Adrenal gland (tissue), 12 donors: ENCODE results near the gene PTF1A. TPM values are rescaled to one million over a fixed set of nuclear protein-coding genes. Genes with fewer than 3 reads are reported as not detected.

Source experiments
- DNase-seq, 7 donors: peaks; one replicate each; pipeline ENCODE4 v3.0.0-alpha.2; 2019 to 2020
- H3K27ac ChIP-seq, 5 donors: fragments of 200-600 bp; sonication (generic) in 4 of 5; 1 replicate in 3 of 5; 2 replicates in 2 of 5; pipeline versions ENCODE4 v1.5.1 to v1.8.0; 2016 to 2020; ENCODE audit warnings: mild to moderate bottlenecking in 1 of 5
- H3K27me3 ChIP-seq: fragments of 200-600 bp; 2 replicates; pipeline ENCODE4 v1.8.0; 2021
- H3K36me3 ChIP-seq, 2 donors: fragments of 200-600 bp; replicated peaks in 1 of 2; 1 replicate in 1 of 2; 2 replicates in 1 of 2; pipeline versions ENCODE4 v1.5.1 to v1.8.0; 2018 to 2022
- H3K4me1 ChIP-seq, 2 donors: fragments of 200-600 bp; replicated peaks in 1 of 2; 1 replicate in 1 of 2; 2 replicates in 1 of 2; pipeline versions ENCODE4 v1.5.1 to v1.8.0; 2018 to 2021
- H3K4me3 ChIP-seq, 4 donors: fragments of 200-600 bp; sonication (generic) in 3 of 4; one replicate each; pipeline ENCODE4 v1.5.1; 2016 to 2018
- H3K9me3 ChIP-seq, 3 donors: fragments of 200-600 bp; sonication (generic) in 1 of 3; replicated peaks in 1 of 3; 1 replicate in 2 of 3; 2 replicates in 1 of 3; pipeline versions ENCODE4 v1.5.1 to v1.8.0; 2016 to 2021
- POLR2A ChIP-seq, 2 donors: fragments of 450-650 bp; IDR thresholded peaks; one replicate each; pipeline ENCODE4 v1.6.1; 2017; ENCODE audit warnings: antibody characterized with exemption in 2 of 2, mild to moderate bottlenecking in 2 of 2, moderate library complexity in 1 of 2
- WGBS, 4 donors: extraction: QIAGEN DNeasy Blood & Tissue Kit in 2 of 4; methylation state at CpG; one replicate each; pipeline versions ENCODE4 v1.1.5 to v1.1.7; 2013 to 2017; 5-methylcytosine and 5-hydroxymethylcytosine counted together
- intact Hi-C, 2 donors: fragments of 100-400 bp; cut with DNase I; formaldehyde crosslinking; loops; one replicate each; pipeline versions ENCODE4 v1.14.1 to v1.15.0; 2022 to 2023
- polyA plus RNA-seq, 3 donors: library from polyadenylated mRNA; stranded (reverse); fragments of 200-250 nt in 2 of 3; fragments of 350-450 nt in 1 of 3; fragmentation: Illumina TruSeq in 1 of 3; extraction: RNeasy Lipid Tissue Mini Kit (QIAGEN cat#74804) in 1 of 3; gene quantifications; one replicate each; pipeline ENCODE4 v1.2.3, GENCODE V29; 2013 to 2014
- total RNA-seq, 9 donors: library from RNA; depleted of rRNA in 4 of 9; stranded (reverse); fragments of >200 nt in 4 of 9; fragments of 120-200 nt in 1 of 9; fragmentation: NEBNext Ultra II Directional in 1 of 9; extraction: Animal tissue kit (Norgen Biotek cat#: 25700) in 1 of 9; gene quantifications; one replicate each; pipeline versions ENCODE4 v1.1.0 to v1.2.4, GENCODE V29; 2013 to 2023
- TF ChIP-seq, protein P1 (sequence below), 6 experiments: fragments of 450-650 bp in 4 of 6; fragments of 200-600 bp in 2 of 6; sonication (generic) in 1 of 6; IDR thresholded peaks; 1 replicate in 5 of 6; 2 replicates in 1 of 6; pipeline versions ENCODE4 v1.5.1 to v1.8.0; 2016 to 2021; ENCODE audit warnings: antibody characterized with exemption in 6 of 6, mild to moderate bottlenecking in 2 of 6, moderate library complexity in 1 of 6
- donor health status: healthy with polysubstance abuse.
- donor health status: Bipolar disorder and iron deficiency.
- donor health status: DM: yes; HTN: yes; CAD: no.
- donor health status: DM: no; HTN: no; CAD: no.
- donor health status: DM: no; HTN: no; CAD: no.
- donor health status: DM: yes; HTN: yes; CAD: no.

Gene PTF1A
- total and polyA plus RNA-seq, 12 donors, result not detected

DNA sequence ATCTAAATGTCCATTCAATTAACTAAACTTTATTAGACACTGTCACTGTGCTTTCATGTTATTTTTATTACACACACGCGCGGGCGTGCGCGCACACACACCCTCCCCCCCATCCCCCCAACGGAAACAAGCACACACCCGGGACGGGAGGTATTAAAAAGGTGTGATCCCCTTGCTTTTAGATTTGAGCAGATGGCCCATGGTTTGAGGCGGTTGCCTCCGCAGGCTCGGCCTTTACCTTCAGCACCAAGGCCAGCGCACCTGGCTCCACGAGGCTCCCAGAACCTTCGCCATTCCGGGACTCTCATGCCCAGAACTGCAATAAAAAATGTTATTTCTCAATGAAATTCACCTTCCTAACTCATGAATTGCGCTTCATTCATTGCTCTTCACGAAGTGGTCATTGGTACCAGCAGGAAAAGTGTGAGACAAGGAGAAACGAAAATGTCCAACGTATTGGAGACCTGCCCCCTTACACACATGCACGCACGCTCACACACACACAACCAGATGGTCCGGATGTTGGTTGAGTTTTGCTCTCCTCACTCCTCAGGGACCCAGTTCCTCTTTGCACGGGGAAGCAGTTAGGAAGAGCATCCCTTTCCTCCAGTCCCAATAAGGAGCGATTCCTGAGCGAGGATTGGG lies 20.8 kb upstream of the PTF1A start:
- TF ChIP-seq POLR2A (IDR thresholded peaks at IDR 0.05), result no peak
- TF ChIP-seq, protein P1, sequence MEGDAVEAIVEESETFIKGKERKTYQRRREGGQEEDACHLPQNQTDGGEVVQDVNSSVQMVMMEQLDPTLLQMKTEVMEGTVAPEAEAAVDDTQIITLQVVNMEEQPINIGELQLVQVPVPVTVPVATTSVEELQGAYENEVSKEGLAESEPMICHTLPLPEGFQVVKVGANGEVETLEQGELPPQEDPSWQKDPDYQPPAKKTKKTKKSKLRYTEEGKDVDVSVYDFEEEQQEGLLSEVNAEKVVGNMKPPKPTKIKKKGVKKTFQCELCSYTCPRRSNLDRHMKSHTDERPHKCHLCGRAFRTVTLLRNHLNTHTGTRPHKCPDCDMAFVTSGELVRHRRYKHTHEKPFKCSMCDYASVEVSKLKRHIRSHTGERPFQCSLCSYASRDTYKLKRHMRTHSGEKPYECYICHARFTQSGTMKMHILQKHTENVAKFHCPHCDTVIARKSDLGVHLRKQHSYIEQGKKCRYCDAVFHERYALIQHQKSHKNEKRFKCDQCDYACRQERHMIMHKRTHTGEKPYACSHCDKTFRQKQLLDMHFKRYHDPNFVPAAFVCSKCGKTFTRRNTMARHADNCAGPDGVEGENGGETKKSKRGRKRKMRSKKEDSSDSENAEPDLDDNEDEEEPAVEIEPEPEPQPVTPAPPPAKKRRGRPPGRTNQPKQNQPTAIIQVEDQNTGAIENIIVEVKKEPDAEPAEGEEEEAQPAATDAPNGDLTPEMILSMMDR (IDR thresholded peaks at IDR 0.05), result no peak
- WGBS, 4 donors, result 10 to 12% (median 11%) methylated on average over 25 to 26 of the region's 26 CpGs
- H3K27me3 ChIP-seq, result peaks cover 61% of the 10 kb centered on the region
- intact Hi-C loops, result no loop called here
- no peaks in the 10 kb centered on the region for H3K9me3 ChIP-seq
- peak in 5 of 7 donors; percentile 15 to 32 (median 26) for DNase-seq
- H3K4me1 ChIP-seq, result peaks cover 0 to 7% of the 10 kb centered on the region in 2 donors
- H3K4me3 ChIP-seq, result no peak overlapping the region
- H3K36me3 ChIP-seq, result no peaks in the 10 kb centered on the region
- no peak overlapping the region for H3K27ac ChIP-seq

- peaks cover 63% of the 10 kb centered on the region for H3K27me3 ChIP-seq
- H3K36me3 ChIP-seq, result no peaks in the 10 kb centered on the region
- TF ChIP-seq POLR2A (IDR thresholded peaks at IDR 0.05), result no peak
- TF ChIP-seq, protein P1 (IDR thresholded peaks at IDR 0.05), result no peak
Observed at GRCh38 chr10:23172429-23173213, 19.5 kb upstream of the PTF1A start.

GRCh38 chr10:23173214-23174073 lies 18.7 kb upstream of the PTF1A start:
- DNase-seq, result no peak
- Histone ChIP-seq H3K9me3 (no peaks in the 10 kb centered on the region), H3K4me3 (no peak overlapping the region), H3K36me3 (no peaks in the 10 kb centered on the region), H3K27ac (no peak overlapping the region), H3K27me3 (peaks cover 63% of the 10 kb centered on the region), H3K4me1 (peaks cover 0 to 7% of the 10 kb centered on the region in 2 donors)
- TF ChIP-seq, protein P1 (IDR thresholded peaks at IDR 0.05), result no peak
- TF ChIP-seq POLR2A (IDR thresholded peaks at IDR 0.05), result no peak
- 0 to 2% (median 1%) methylated on average over 14 to 82 of the region's 82 CpGs for WGBS, 4 donors
- intact Hi-C loops, result no loop called here

More at GRCh38 chr10:23172429-23173213, 19.5 kb upstream of the PTF1A start:
- Histone ChIP-seq H3K4me3 (no peak overlapping the region), H3K4me1 (peaks cover 0 to 7% of the 10 kb centered on the region in 2 donors), H3K9me3 (no peaks in the 10 kb centered on the region), H3K27ac (no peak overlapping the region)
- intact Hi-C loops, result no loop called here
- WGBS, 4 donors, result 1 to 7% (median 2%) methylated on average over 22 to 41 of the region's 41 CpGs
- DNase-seq, result no peak
